Tibial artery (tissue), 4 donors: ENCODE data around the gene FIZ1.

Experiments
- DNase-seq, 2 donors: peaks; one replicate each; pipeline ENCODE4 v3.0.0-alpha.2; 2019
- H3K27ac ChIP-seq, 2 donors: fragments of 200-600 bp; sonication (generic) in 1 of 2; 1 replicate in 1 of 2; 2 replicates in 1 of 2; pipeline ENCODE4 v1.5.1; 2018 to 2019; ENCODE audit warnings: mild to moderate bottlenecking in 1 of 2
- H3K27me3 ChIP-seq, 2 donors: fragments of 200-600 bp; sonication (generic) in 1 of 2; one replicate each; pipeline versions ENCODE4 v1.5.1 to v1.6.0; 2016 to 2019
- H3K36me3 ChIP-seq, 3 donors: fragments of 200-600 bp; sonication (generic) in 2 of 3; one replicate each; pipeline ENCODE4 v1.5.1; 2016 to 2019; ENCODE audit warnings: mild to moderate bottlenecking in 2 of 3
- H3K4me1 ChIP-seq, 4 donors: fragments of 200-600 bp; sonication (generic) in 2 of 4; 1 replicate in 3 of 4; 2 replicates in 1 of 4; pipeline ENCODE4 v1.5.1; 2016 to 2019
- H3K4me3 ChIP-seq, 2 donors: fragments of 200-600 bp; sonication (generic) in 1 of 2; 1 replicate in 1 of 2; 2 replicates in 1 of 2; pipeline ENCODE4 v1.5.1; 2018 to 2019; ENCODE audit warnings: mild to moderate bottlenecking in 2 of 2
- H3K9me3 ChIP-seq, 3 donors: fragments of 200-600 bp; sonication (generic) in 1 of 3; one replicate each; pipeline ENCODE4 v1.5.1; 2016 to 2019
- CTCF ChIP-seq, 2 experiments: fragments of 200-600 bp in 1 of 2; fragments of 450-650 bp in 1 of 2; IDR thresholded peaks; one replicate each; pipeline ENCODE4 v1.5.1; 2017 to 2019; ENCODE audit warnings: antibody characterized with exemption in 2 of 2, mild to moderate bottlenecking in 1 of 2, moderate library complexity in 1 of 2
- intact Hi-C: fragments of 100-400 bp; cut with DNase I; formaldehyde crosslinking; loops from one replicate; pipeline ENCODE4 v1.15.0; 2023; ENCODE audit warnings: low total_unique reads

FIZ1 gene

GRCh38 chr19:55591555-55591954 lies 7.8 kb downstream of the FIZ1 start:
- Histone ChIP-seq H3K27me3 (peaks cover 0 to 21% of the 10 kb centered on the region in 2 donors), H3K36me3 (peaks cover 0 to 48% (median 22%) of the 10 kb centered on the region in 3 donors), H3K27ac (no peak overlapping the region), H3K4me1 (peaks cover 0 to 14% (median 7%) of the 10 kb centered on the region in 4 donors), H3K9me3 (no peaks in the 10 kb centered on the region), H3K4me3 (no peak overlapping the region)
- TF ChIP-seq CTCF (IDR thresholded peaks at IDR 0.05) = no peak
- no peak for DNase-seq
- intact Hi-C loops = no loop called here

GRCh38 chr19:55590617-55591016 lies 8.7 kb downstream of the FIZ1 start:
- Histone ChIP-seq H3K36me3 (peaks cover 0 to 38% (median 13%) of the 10 kb centered on the region in 3 donors), H3K27ac (no peak overlapping the region), H3K4me1 (peaks cover 0 to 23% (median 14%) of the 10 kb centered on the region in 4 donors), H3K27me3 (peaks cover 0 to 25% of the 10 kb centered on the region in 2 donors), H3K4me3 (no peak overlapping the region), H3K9me3 (no peaks in the 10 kb centered on the region)
- TF ChIP-seq CTCF (IDR thresholded peaks at IDR 0.05) = no peak
- no peak for DNase-seq
- intact Hi-C loops = no loop called here

- DNase-seq = no peak
- Histone ChIP-seq H3K36me3 (peaks cover 0 to 33% (median 8%) of the 10 kb centered on the region in 3 donors), H3K9me3 (no peaks in the 10 kb centered on the region), H3K4me1 (peaks cover 0 to 26% (median 16%) of the 10 kb centered on the region in 4 donors), H3K4me3 (no peak overlapping the region), H3K27me3 (peaks cover 0 to 25% of the 10 kb centered on the region in 2 donors), H3K27ac (no peak overlapping the region)
- no peak for TF ChIP-seq CTCF (IDR thresholded peaks at IDR 0.05)
- intact Hi-C loops = no loop called here
Measured at GRCh38 chr19:55590109-55590508, 9.2 kb downstream of the FIZ1 start.

GRCh38 chr19:55588738-55589137 lies 10.6 kb downstream of the FIZ1 start:
- Histone ChIP-seq H3K27me3 (peaks cover 0 to 25% of the 10 kb centered on the region in 2 donors), H3K36me3 (peaks cover 0 to 24% (median 6%) of the 10 kb centered on the region in 3 donors), H3K27ac (no peak overlapping the region), H3K9me3 (no peaks in the 10 kb centered on the region), H3K4me3 (no peak overlapping the region), H3K4me1 (peaks cover 0 to 26% (median 16%) of the 10 kb centered on the region in 4 donors)
- intact Hi-C loops = no loop called here
- DNase-seq = no peak
- no peak for TF ChIP-seq CTCF (IDR thresholded peaks at IDR 0.05)

GRCh38 chr19:55586976-55587668 lies 12.2 kb downstream of the FIZ1 start:
- H3K9me3 ChIP-seq = no peaks in the 10 kb centered on the region
- peaks cover 0 to 25% of the 10 kb centered on the region in 2 donors for H3K27me3 ChIP-seq
- peaks cover 0 to 26% (median 16%) of the 10 kb centered on the region in 4 donors for H3K4me1 ChIP-seq
- H3K36me3 ChIP-seq = peaks cover 0 to 8% (median 0%) of the 10 kb centered on the region in 3 donors
- peak; percentile 84 to 90 for DNase-seq
- intact Hi-C loops = no loop called here
- H3K4me3 ChIP-seq = peak overlapping the region; percentile 31 to 46
- no peak overlapping the region for H3K27ac ChIP-seq
- no peak for TF ChIP-seq CTCF (IDR thresholded peaks at IDR 0.05)
